ENCODE results near the gene SLC4A1AP. TPM values are rescaled to one million over a fixed set of nuclear protein-coding genes. Genes with fewer than 3 reads are reported as not detected.
"Not testable (repeated sequence)": the region's sequence is repeated elsewhere in the genome, so short reads cannot be mapped to it uniquely, and the experiment has no call there.

Gene SLC4A1AP, protein sequence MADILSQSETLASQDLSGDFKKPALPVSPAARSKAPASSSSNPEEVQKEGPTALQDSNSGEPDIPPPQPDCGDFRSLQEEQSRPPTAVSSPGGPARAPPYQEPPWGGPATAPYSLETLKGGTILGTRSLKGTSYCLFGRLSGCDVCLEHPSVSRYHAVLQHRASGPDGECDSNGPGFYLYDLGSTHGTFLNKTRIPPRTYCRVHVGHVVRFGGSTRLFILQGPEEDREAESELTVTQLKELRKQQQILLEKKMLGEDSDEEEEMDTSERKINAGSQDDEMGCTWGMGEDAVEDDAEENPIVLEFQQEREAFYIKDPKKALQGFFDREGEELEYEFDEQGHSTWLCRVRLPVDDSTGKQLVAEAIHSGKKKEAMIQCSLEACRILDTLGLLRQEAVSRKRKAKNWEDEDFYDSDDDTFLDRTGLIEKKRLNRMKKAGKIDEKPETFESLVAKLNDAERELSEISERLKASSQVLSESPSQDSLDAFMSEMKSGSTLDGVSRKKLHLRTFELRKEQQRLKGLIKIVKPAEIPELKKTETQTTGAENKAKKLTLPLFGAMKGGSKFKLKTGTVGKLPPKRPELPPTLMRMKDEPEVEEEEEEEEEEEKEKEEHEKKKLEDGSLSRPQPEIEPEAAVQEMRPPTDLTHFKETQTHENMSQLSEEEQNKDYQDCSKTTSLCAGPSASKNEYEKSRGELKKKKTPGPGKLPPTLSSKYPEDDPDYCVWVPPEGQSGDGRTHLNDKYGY
- 37.9 and 40.0 TPM in 2 replicates for total RNA-seq (2014; rRNA removed; shearing (Covaris generic))

- DNase-seq (ENCODE audit: low read depth), result peak; percentile 89
Observed at GRCh38 chr2:27663285-27664153, at the start of gene SLC4A1AP, which contains the start of gene SUPT7L. TSS of gene SLC4A1AP (plus strand) at chr2:27663889. CDS start at chr2:27663915, 26 bp downstream. TSS of gene SUPT7L (minus strand) at chr2:27663614. CDS start at chr2:27662192, 1,422 bp downstream.

- no peak for DNase-seq (ENCODE audit: low read depth)
Observed at GRCh38 chr2:27613985-27614384, 49.7 kb upstream of the SLC4A1AP start.

DNA sequence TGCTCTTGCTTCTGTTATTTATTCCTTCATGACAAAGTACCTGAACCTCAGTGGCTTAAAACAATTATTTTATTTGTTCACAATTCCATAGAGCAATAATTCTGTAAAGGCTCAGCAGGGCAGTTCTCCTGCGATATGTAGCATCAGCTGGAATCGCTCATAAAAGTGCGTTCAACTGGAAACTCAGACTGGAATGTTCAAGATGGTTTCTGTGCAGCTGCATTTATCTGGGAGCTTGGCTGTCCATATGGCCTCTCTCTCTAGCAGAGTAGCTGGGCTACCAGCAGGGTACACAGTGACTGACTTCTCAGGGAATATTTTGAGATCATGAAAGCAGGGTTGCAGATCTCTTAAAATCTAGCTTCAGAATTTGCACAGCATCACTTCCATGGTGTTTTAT, 48.4 kb upstream of the SLC4A1AP start:
- no peak for DNase-seq (ENCODE audit: low read depth)

- DNase-seq (ENCODE audit: low read depth), result no peak
Observed at GRCh38 chr2:27621524-27621923, 42.2 kb upstream of the SLC4A1AP start.

DNA sequence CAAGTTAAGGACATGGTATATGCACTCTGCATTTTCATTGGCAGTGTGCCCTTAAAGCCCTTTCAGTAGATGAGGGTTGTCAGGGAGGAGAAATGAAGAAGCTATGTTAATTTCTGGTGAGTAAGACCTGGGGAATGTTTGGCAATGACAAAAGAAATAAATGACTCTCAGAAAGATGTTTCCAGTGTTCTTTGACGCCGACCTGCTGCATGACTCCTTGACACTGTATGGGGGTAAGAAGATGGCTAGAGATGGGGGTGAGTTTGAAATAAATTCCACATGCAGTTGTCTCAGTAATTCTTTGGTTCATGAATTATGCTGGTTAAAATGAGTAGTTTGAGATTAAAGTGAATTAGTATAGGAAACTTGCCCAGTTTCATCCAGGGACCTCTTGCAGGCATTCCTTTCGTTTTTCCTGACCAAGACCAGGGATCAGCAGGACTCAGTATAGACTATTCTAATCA, 40.7 kb upstream of the SLC4A1AP start:
- peak; percentile 85 for DNase-seq (ENCODE audit: low read depth)

DNA sequence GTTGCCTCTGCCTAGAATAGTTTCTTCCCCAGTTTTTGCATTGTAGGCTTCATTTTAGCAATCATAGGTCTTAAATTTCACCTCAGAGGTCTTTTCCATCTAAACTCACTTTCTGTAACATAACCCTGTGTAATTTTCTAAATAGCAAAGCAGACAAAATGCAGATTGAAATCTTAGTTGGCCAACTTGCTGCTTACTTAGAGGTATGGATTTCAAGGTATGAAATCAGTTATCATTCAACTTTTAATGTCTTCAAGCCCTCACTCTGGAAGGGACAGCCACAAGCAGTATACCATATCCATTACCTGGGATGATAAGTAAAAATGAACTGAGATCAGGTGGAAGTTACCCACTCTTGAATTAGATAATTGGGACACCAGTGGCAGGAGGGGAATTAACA, 38.7 kb upstream of the SLC4A1AP start:
- DNase-seq (ENCODE audit: low read depth), result no peak

GRCh38 chr2:27626323-27626722, 37.4 kb upstream of the SLC4A1AP start:
- DNase-seq (ENCODE audit: low read depth), result not testable (repeated sequence)

GRCh38 chr2:27626921-27627320, 36.8 kb upstream of the SLC4A1AP start:
- peak; percentile 24 for DNase-seq (ENCODE audit: low read depth)

- DNase-seq (ENCODE audit: low read depth), result peak; percentile 75
Observed at GRCh38 chr2:27627963-27628766, 35.5 kb upstream of the SLC4A1AP start.

- peak; percentile 96 for DNase-seq (ENCODE audit: low read depth)
Observed at GRCh38 chr2:27628767-27629709, 34.7 kb upstream of the SLC4A1AP start, which contains the start of the genes CCDC121 and GPN1. TSS of gene CCDC121 (minus strand) at chr2:27629012. CDS start at chr2:27627799, 1,213 bp downstream. TSS of gene GPN1 (plus strand) at chr2:27629050. CDS start at chr2:27629059, 9 bp downstream.

DNA sequence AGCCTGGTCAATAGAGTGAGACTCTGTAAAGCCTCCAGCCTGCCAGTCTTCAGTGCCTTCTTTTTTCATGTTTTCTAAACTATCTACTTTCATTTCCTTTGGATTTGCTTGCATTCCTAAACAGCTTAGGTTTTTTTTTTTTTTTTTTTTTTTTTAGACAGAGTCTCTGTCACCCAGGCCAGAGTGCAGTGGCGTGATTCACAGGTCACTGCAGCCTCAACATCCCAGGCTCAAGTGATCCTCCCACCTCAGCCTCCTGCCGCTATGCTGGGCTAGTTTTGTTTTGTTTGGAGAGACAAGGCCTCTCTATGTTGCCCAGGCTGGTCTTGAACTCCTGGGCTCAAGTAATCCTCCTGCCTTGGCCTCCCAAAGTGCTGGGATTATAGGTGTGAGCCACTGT, 33.4 kb upstream of the SLC4A1AP start:
- DNase-seq (ENCODE audit: low read depth), result not testable (repeated sequence)

DNA sequence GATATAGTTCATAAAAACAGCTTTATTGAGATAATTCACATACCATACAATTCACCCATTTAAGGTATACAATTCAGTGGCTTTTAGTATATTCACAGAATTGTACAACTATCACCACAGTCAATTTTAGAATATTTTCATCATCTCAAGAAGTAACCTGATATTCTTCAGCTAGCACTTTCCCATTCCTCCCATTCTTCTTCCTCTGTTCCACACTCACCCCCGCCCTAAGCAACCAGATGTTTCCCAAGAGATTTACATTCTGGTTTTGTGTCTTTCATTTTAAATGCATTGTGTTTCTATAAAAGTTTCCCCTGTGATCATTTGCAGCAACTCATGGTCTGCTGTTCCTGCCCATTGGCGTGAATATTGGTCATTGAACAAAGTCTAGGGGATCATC, 29.4 kb upstream of the SLC4A1AP start:
- no peak for DNase-seq (ENCODE audit: low read depth)

DNA sequence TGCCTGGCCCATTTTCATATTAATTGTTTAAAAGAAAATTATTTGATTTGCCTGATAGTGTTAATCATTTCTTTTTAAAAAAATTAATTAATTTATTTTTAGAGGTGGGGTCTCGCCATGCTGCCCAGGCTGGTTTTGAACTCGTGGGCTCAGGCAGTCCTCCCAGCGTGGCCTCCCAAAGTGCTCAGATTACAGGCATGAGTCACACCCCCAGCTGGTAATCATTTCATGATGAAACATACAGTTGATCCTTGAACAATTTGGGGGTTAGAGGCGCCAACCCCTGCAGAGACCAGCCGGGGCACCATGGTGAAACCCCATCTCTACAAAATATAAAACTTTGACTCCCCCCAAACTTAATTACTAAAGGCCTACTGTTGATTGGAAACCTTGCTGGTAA, 26.9 kb upstream of the SLC4A1AP start:
- DNase-seq (ENCODE audit: low read depth), result peak; percentile 34

DNA sequence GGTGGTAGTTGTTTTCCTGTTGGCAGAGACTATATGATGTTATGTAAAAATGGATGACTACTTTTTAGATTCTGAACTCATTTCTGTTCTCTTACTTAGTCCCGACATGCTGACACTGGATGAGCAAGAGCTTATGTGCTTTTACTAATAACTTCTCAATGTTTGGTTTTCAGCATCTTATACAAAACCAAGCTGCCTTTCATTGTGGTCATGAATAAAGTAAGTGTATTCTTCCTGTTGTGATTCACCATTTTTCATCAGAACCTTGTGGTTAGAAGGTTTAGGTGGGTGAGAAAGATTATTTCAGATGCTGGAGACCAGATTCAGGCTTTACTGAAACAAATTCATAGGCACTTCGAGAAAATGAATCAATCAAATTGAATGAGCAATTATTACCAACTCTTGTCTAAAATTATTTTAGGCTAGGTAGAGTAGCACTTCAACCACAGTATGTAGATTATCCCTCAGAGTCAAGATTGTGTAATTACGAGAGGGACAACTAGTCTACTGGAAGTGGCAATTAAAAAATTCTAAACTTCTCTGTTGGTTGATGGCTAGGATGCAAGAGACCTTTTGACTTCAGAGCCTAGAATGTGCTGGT, 25.6 kb upstream of the SLC4A1AP start:
- peak; percentile 52 for DNase-seq (ENCODE audit: low read depth)

GRCh38 chr2:27638709-27639108, 25.0 kb upstream of the SLC4A1AP start:
- DNase-seq (ENCODE audit: low read depth), result peak; percentile 36

- no peak for DNase-seq (ENCODE audit: low read depth)
Observed at GRCh38 chr2:27640722-27641245, 22.9 kb upstream of the SLC4A1AP start.

DNA sequence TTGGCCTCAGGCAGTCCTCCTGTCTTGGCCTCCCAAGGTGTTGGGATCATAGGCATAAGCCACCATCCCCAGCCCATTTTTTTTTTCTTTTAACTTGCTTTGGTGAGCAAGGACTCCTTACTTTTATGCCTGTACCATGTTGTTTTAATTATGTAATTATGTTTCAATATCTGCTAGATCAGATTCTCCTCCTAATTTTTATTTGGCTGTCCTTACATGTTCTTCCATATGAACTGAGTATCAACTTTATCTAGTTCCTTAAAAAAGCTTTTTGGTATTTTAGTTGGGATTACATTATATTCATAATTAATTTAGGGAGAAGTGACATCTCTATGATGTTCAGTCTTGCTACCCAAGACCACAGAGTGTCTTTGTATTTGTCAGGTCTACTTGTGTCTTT, 18.5 kb upstream of the SLC4A1AP start:
- no peak for DNase-seq (ENCODE audit: low read depth)

DNA sequence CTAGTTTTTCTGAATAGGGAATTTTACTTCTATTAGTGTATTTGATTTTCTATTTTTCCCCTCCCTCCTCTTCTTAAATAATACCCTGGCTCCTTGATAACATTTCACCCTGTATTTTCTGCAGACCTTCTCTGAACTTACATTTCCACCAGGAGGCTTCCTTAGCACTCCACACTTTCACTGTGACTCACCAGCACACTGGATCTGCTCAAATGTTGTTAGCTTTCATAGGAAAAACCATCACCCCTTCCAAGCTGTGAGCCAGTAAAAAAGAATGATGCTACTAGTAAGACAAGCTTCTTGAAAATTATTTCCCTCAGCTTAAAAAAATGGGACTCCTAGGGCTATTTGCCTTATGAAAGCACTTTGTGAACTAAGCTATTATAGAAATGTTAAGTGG, 16.4 kb upstream of the SLC4A1AP start:
- no peak for DNase-seq (ENCODE audit: low read depth)

GRCh38 chr2:27647737-27648136, 16.0 kb upstream of the SLC4A1AP start:
- DNase-seq (ENCODE audit: low read depth), result no peak

Data from RPMI7951 (cell line).